ENCODE measurements around the gene ABI3BP.

The ABI3BP gene

DNA sequence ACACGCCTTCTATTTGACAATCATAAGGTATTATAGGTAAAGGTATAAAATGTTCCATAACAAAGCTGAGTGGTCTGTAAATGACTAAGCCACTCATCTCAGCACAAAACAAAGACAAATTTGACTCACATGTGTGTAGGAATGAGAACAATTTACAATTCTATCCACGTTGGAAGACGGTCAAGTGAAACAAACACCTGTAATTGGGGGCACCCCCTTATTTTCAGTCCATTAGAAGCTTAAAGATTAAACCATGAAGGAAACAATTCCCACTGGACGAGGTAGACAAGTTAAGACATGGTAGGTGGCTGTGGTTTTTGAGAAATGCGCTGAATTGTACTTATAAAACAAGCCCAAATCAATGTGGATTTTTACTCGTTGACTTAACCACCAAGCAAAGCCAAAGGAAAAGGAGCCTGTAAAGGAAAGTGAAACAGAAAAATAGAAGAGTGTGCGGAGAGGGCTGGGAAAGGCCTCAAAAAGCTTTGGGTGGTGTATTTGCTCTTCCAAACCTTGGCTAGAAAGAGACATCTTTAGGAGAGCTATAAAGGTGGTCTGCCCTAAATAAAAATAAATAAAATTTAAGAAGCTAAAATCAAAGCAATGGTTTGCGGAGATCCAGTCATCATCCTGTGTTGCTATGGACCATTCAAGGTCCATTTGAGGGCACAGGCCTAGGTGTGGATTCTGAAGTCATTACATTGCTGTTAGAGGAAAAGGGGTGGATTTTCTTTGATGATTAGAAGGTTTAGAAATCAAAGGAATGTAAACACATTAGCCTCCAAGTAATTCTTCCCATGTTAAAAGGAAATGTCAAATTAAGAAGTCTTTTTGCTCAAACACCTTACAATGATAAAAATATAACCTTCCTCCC lies 148.9 kb downstream of the ABI3BP start:
- TF ChIP-seq, protein P1, sequence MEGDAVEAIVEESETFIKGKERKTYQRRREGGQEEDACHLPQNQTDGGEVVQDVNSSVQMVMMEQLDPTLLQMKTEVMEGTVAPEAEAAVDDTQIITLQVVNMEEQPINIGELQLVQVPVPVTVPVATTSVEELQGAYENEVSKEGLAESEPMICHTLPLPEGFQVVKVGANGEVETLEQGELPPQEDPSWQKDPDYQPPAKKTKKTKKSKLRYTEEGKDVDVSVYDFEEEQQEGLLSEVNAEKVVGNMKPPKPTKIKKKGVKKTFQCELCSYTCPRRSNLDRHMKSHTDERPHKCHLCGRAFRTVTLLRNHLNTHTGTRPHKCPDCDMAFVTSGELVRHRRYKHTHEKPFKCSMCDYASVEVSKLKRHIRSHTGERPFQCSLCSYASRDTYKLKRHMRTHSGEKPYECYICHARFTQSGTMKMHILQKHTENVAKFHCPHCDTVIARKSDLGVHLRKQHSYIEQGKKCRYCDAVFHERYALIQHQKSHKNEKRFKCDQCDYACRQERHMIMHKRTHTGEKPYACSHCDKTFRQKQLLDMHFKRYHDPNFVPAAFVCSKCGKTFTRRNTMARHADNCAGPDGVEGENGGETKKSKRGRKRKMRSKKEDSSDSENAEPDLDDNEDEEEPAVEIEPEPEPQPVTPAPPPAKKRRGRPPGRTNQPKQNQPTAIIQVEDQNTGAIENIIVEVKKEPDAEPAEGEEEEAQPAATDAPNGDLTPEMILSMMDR (conservative IDR thresholded peaks at IDR 0.05; ENCODE audit: control insufficient read depth, insufficient read depth, low read depth, low read length), result no peak
- no peak overlapping the region for H3K4me3 ChIP-seq (ENCODE audit: control insufficient read depth, low read depth, low read length)

GRCh38 chr3:100838157-100838556 lies 155.1 kb downstream of the ABI3BP start:
- TF ChIP-seq, protein P1 (conservative IDR thresholded peaks at IDR 0.05; ENCODE audit: control insufficient read depth, insufficient read depth, low read depth, low read length), result no peak
- H3K4me3 ChIP-seq (ENCODE audit: control insufficient read depth, low read depth, low read length), result no peak overlapping the region
- DNase-seq (ENCODE audit: low read depth), result no peak

More for the DNA sequence above, 148.9 kb downstream of the ABI3BP start:
- DNase-seq (ENCODE audit: low read depth), result no peak

- TF ChIP-seq, protein P1 (conservative IDR thresholded peaks at IDR 0.05; ENCODE audit: control insufficient read depth, insufficient read depth, low read depth, low read length), result no peak
- DNase-seq (ENCODE audit: low read depth), result no peak
- no peak overlapping the region for H3K4me3 ChIP-seq (ENCODE audit: control insufficient read depth, low read depth, low read length)
Measured at GRCh38 chr3:100836661-100837060, 156.6 kb downstream of the ABI3BP start.

DNA sequence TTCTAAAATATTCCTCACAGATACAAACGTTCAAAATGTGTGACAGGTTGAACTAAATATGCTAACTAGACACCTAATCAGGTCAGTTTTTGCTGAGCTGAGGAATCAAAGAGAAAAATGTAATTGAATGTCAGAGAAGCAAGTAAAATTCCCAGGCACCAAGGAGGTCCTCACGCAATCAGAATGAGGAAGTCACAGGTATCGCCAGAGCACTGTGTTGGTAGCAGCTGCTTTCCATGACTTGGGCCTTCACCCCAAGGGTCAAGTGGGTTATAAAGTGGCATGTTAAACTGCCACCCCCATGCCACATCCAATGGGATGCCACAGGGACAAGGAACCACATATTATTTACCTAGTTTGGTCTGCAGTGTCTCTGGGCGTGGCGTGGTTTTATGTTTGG lies 158.9 kb downstream of the ABI3BP start:
- no peak for DNase-seq (ENCODE audit: low read depth)
- H3K4me3 ChIP-seq (ENCODE audit: control insufficient read depth, low read depth, low read length), result no peak overlapping the region
- TF ChIP-seq, protein P1 (conservative IDR thresholded peaks at IDR 0.05; ENCODE audit: control insufficient read depth, insufficient read depth, low read depth, low read length), result no peak

DNA sequence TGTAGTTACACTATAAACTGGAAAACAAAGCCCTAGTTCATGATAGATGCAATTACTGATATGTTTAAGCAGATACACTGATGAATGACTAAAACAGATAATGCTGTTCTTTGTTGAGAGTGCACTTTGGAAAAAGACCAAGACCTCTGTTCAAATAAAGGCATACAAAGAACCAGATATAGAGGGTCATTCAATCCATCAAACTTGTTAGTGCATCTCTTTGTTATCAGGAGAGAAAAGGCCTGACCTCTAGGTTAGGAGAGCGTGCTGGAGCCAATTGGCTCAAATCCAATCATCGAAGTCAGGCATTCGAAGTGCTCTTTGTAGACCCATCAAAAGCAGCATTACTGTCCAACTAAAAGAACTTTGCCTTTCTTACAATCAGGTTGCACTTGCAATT lies 159.7 kb downstream of the ABI3BP start:
- no peak for DNase-seq (ENCODE audit: low read depth)
- no peak overlapping the region for H3K4me3 ChIP-seq (ENCODE audit: control insufficient read depth, low read depth, low read length)
- TF ChIP-seq, protein P1 (conservative IDR thresholded peaks at IDR 0.05; ENCODE audit: control insufficient read depth, insufficient read depth, low read depth, low read length), result no peak

DNA sequence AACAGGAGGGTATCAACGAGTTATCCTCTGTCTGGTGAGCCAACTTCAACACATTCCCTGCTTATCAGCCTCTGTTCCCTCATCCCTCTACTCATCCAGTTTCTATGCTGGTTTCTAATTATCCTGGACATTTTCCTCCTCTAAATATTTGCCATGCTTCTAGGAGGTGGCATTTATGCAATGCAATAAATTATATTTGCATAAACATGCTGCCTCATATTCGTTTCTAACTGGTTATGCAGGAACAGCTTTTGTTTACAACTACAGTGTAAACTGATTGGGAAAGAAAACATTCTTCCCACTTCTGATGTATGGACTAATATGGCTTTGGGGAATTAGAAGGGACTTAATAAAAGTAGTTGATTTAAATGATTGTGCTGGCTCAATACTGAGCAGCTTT lies 161.6 kb downstream of the ABI3BP start:
- no peak overlapping the region for H3K4me3 ChIP-seq (ENCODE audit: control insufficient read depth, low read depth, low read length)
- TF ChIP-seq, protein P1 (conservative IDR thresholded peaks at IDR 0.05; ENCODE audit: control insufficient read depth, insufficient read depth, low read depth, low read length), result no peak
- DNase-seq (ENCODE audit: low read depth), result no peak
